Activated CD4-positive, alpha-beta memory T cell treated with anti-CD3 and anti-CD28 coated beads, Interleukin-2, amount 10 ng/mL, durations not matched to agents 7 days and 5 days (primary cell): ENCODE data around the gene HIRIP3. TPM values are rescaled to one million over a fixed set of nuclear protein-coding genes. Genes with fewer than 3 reads are reported as not detected.
"Not testable (repeated sequence)": the region's sequence is repeated elsewhere in the genome, so short reads cannot be mapped to it uniquely, and the experiment has no call there.

Source experiments
- CTCF ChIA-PET: fragments of 350-600 bp; sonication (Branson Sonifier 250); formaldehyde crosslinking; loops from one replicate; lab custom pipeline; 2021; ENCODE audit warnings: antibody characterized with exemption, inconsistent platforms; lab: Charles Lee
- POLR2A ChIA-PET: fragments of 350-600 bp; sonication (Branson Sonifier 250); formaldehyde crosslinking; loops from one replicate; lab custom pipeline; 2021; ENCODE audit warnings: antibody characterized with exemption; lab: Charles Lee
- DNase-seq: peaks from one replicate; pipeline ENCODE4 v3.0.0-alpha.2; 2020
- H3K27ac Mint-ChIP-seq: one replicate; pipeline ENCODE4 v1.8.0; 2021; ENCODE audit warnings: mild to moderate bottlenecking, mixed read lengths
- H3K27me3 Mint-ChIP-seq: one replicate; pipeline ENCODE4 v1.8.0; 2021; ENCODE audit warnings: mixed read lengths
- H3K36me3 Mint-ChIP-seq: one replicate; pipeline ENCODE4 v1.8.0; 2021; ENCODE audit warnings: low read depth, mixed read lengths
- H3K4me1 Mint-ChIP-seq: one replicate; pipeline ENCODE4 v1.8.0; 2021; ENCODE audit warnings: mixed read lengths
- H3K4me3 Mint-ChIP-seq: one replicate; pipeline ENCODE4 v1.8.0; 2021; ENCODE audit warnings: mild to moderate bottlenecking, mixed read lengths
- H3K9me3 Mint-ChIP-seq: one replicate; pipeline ENCODE4 v1.8.0; 2021; ENCODE audit warnings: mixed read lengths
- total RNA-seq, 2 experiments: library from RNA; stranded (reverse); gene quantifications; one replicate each; pipeline ENCODE4 v1.2.3, GENCODE V29; 2021

The HIRIP3 gene
- total RNA-seq, 2 experiments from 2014 or later, result 38.7 to 40.3 TPM

- ChIA-PET POLR2A (interaction anchor here (0.5 to 8.8 kb wide), 29 partner anchors 9 to 374 kb away, joined by 3 to 99 read pairs (median 4); partner anchors contain the start of genes ALDOA, ASPHD1, CDIPT and DOC2A), CTCF (interaction anchor here (0.8 to 3.3 kb wide), 13 partner anchors 13 to 332 kb away, joined by 3 to 29 read pairs (median 5); partner anchors contain the start of genes CDIPT, PAGR1 and TMEM219)
- Mint-ChIP-seq H3K27ac (peak within 1 kb of the TSS; percentile 79), H3K4me3 (peak within 1 kb of the TSS; percentile 88), H3K4me1 (peaks cover 37% of the 10 kb centered on the region), H3K36me3 (peaks cover 36% of the 10 kb centered on the region), H3K9me3 (no peaks in the 10 kb centered on the region), H3K27me3 (no peaks in the 10 kb centered on the region)
- peak; percentile 97 for DNase-seq
These were observed 21.8 kb downstream of the HIRIP3 start, which contains the start of gene TAOK2 for GRCh38 chr16:29973384-29974246. TAOK2 (plus strand) TSS chr16:29973868; CDS start chr16:29977773, 3,905 bp downstream.

GRCh38 chr16:29972992-29973383 lies 22.4 kb downstream of the HIRIP3 start:
- ChIA-PET CTCF (interaction anchor here (0.8 to 3.3 kb wide), 11 partner anchors 12 to 331 kb away, joined by 3 to 29 read pairs (median 7); partner anchors contain the start of genes CDIPT and TMEM219), POLR2A (interaction anchor here (0.5 to 8.8 kb wide), 27 partner anchors 11 to 378 kb away, joined by 3 to 99 read pairs (median 4); partner anchors contain the start of genes ALDOA, ASPHD1, CDIPT and DOC2A)
- no peak for DNase-seq
- Mint-ChIP-seq H3K27me3 (no peaks in the 10 kb centered on the region), H3K9me3 (no peaks in the 10 kb centered on the region), H3K27ac (peak overlapping the region; percentile 67), H3K4me3 (peak overlapping the region; percentile 88), H3K36me3 (peaks cover 36% of the 10 kb centered on the region), H3K4me1 (peaks cover 37% of the 10 kb centered on the region)

GRCh38 chr16:29972500-29972899 lies 22.9 kb downstream of the HIRIP3 start:
- H3K36me3 Mint-ChIP-seq, result peaks cover 36% of the 10 kb centered on the region
- no peak for DNase-seq
- peaks cover 35% of the 10 kb centered on the region for H3K4me1 Mint-ChIP-seq
- CTCF ChIA-PET, result interaction anchor here (0.9 to 3.3 kb wide), 8 partner anchors 11 to 273 kb away, joined by 3 to 29 read pairs (median 8); partner anchors contain the start of genes CDIPT and TMEM219
- H3K9me3 Mint-ChIP-seq, result no peaks in the 10 kb centered on the region
- H3K4me3 Mint-ChIP-seq, result no peak overlapping the region
- POLR2A ChIA-PET, result interaction anchor here (0.6 to 8.8 kb wide), 15 partner anchors 11 to 378 kb away, joined by 3 to 99 read pairs (median 5); partner anchors contain the start of genes ALDOA, CDIPT, HIRIP3 and INO80E
- no peaks in the 10 kb centered on the region for H3K27me3 Mint-ChIP-seq
- H3K27ac Mint-ChIP-seq, result peak overlapping the region; percentile 67

GRCh38 chr16:29971304-29971703 lies 24.1 kb downstream of the HIRIP3 start:
- no peaks in the 10 kb centered on the region for H3K9me3 Mint-ChIP-seq
- POLR2A ChIA-PET, result interaction anchor here (0.6 to 6.6 kb wide), 2 partner anchors 10 to 24 kb away, joined by 4 to 78 read pairs; partner anchors contain the start of genes HIRIP3 and TMEM219

GRCh38 chr16:29968205-29968604 lies 27.2 kb downstream of the HIRIP3 start:
- Mint-ChIP-seq H3K27ac (no peak overlapping the region), H3K36me3 (peaks cover 38% of the 10 kb centered on the region), H3K27me3 (no peaks in the 10 kb centered on the region), H3K9me3 (no peaks in the 10 kb centered on the region), H3K4me3 (no peak overlapping the region), H3K4me1 (peaks cover 11% of the 10 kb centered on the region)
- POLR2A ChIA-PET, result no interaction called here
- CTCF ChIA-PET, result no interaction called here
- no peak for DNase-seq

More at GRCh38 chr16:29971304-29971703, 24.1 kb downstream of the HIRIP3 start:
- Mint-ChIP-seq H3K36me3 (peaks cover 32% of the 10 kb centered on the region), H3K4me1 (peaks cover 25% of the 10 kb centered on the region), H3K27ac (no peak overlapping the region), H3K27me3 (no peaks in the 10 kb centered on the region), H3K4me3 (no peak overlapping the region)
- CTCF ChIA-PET, result interaction anchor here (1.0 kb wide), 1 partner anchor 14 kb away, joined by 3 read pairs; no protein-coding TSS in a partner anchor
- DNase-seq, result no peak

GRCh38 chr16:29963021-29963743 lies 32.2 kb downstream of the HIRIP3 start:
- Mint-ChIP-seq H3K9me3 (no peaks in the 10 kb centered on the region), H3K36me3 (peaks cover 12% of the 10 kb centered on the region), H3K4me3 (peak overlapping the region; percentile 87), H3K4me1 (peaks cover 25% of the 10 kb centered on the region), H3K27me3 (no peaks in the 10 kb centered on the region), H3K27ac (peak overlapping the region; percentile 82)
- no peak for DNase-seq
- CTCF ChIA-PET, result interaction anchor here (0.6 to 4.6 kb wide), 3 partner anchors 11 to 92 kb away, joined by 3 to 29 read pairs (median 6); partner anchors contain the start of gene TAOK2
- POLR2A ChIA-PET, result interaction anchor here (1.3 to 3.6 kb wide), 5 partner anchors 11 to 976 kb away, joined by 3 to 78 read pairs (median 5); partner anchors contain the start of genes HIRIP3, INO80E, MVP and TAOK2

- Mint-ChIP-seq H3K4me3 (peak overlapping the region; percentile 87), H3K9me3 (no peaks in the 10 kb centered on the region), H3K36me3 (peaks cover 12% of the 10 kb centered on the region), H3K4me1 (peaks cover 25% of the 10 kb centered on the region), H3K27ac (peak overlapping the region; percentile 82), H3K27me3 (no peaks in the 10 kb centered on the region)
- CTCF ChIA-PET, result interaction anchor here (0.6 to 4.6 kb wide), 13 partner anchors 11 to 262 kb away, joined by 3 to 29 read pairs (median 4); partner anchors contain the start of genes CDIPT, HIRIP3, INO80E and KCTD13
- DNase-seq, result no peak
- POLR2A ChIA-PET, result interaction anchor here (0.6 to 3.6 kb wide), 15 partner anchors 9 to 975 kb away, joined by 3 to 78 read pairs (median 4); partner anchors contain the start of genes CDIPT, HIRIP3, INO80E and KCTD13
These were observed 32.9 kb downstream of the HIRIP3 start for GRCh38 chr16:29962344-29962994.

GRCh38 chr16:29961479-29962343 lies 33.7 kb downstream of the HIRIP3 start, which contains the start of gene TMEM219:
TMEM219 (plus strand) TSS chr16:29962079; CDS start chr16:29963144, 1,065 bp downstream.
- peak within 1 kb of the TSS; percentile 87 for H3K4me3 Mint-ChIP-seq
- peak within 1 kb of the TSS; percentile 82 for H3K27ac Mint-ChIP-seq
- ChIA-PET POLR2A (interaction anchor here (0.6 to 3.6 kb wide), 22 partner anchors 8 to 1116 kb away, joined by 3 to 78 read pairs (median 4); partner anchors contain the start of genes CDIPT, HIRIP3, INO80E and KCTD13), CTCF (interaction anchor here (0.6 to 4.6 kb wide), 15 partner anchors 11 to 1637 kb away, joined by 3 to 29 read pairs (median 4); partner anchors contain the start of genes CDIPT, HIRIP3, INO80E and KCTD13)
- H3K27me3 Mint-ChIP-seq, result no peaks in the 10 kb centered on the region
- peak; percentile 94 for DNase-seq
- H3K9me3 Mint-ChIP-seq, result no peaks in the 10 kb centered on the region
- peaks cover 12% of the 10 kb centered on the region for H3K36me3 Mint-ChIP-seq
- H3K4me1 Mint-ChIP-seq, result peaks cover 25% of the 10 kb centered on the region

GRCh38 chr16:29961127-29961478 lies 34.3 kb downstream of the HIRIP3 start:
- DNase-seq, result no peak
- no peaks in the 10 kb centered on the region for H3K27me3 Mint-ChIP-seq
- peak overlapping the region; percentile 82 for H3K27ac Mint-ChIP-seq
- peaks cover 24% of the 10 kb centered on the region for H3K4me1 Mint-ChIP-seq
- ChIA-PET POLR2A (interaction anchor here (0.8 to 3.6 kb wide), 17 partner anchors 8 to 262 kb away, joined by 3 to 78 read pairs (median 4); partner anchors contain the start of genes CDIPT, HIRIP3, INO80E and KCTD13), CTCF (interaction anchor here (0.6 to 4.6 kb wide), 12 partner anchors 10 to 260 kb away, joined by 3 to 29 read pairs (median 4); partner anchors contain the start of genes CDIPT, HIRIP3, INO80E and KCTD13)
- no peaks in the 10 kb centered on the region for H3K9me3 Mint-ChIP-seq
- peaks cover 10% of the 10 kb centered on the region for H3K36me3 Mint-ChIP-seq
- peak overlapping the region; percentile 87 for H3K4me3 Mint-ChIP-seq

- H3K36me3 Mint-ChIP-seq, H3K4me3 Mint-ChIP-seq, DNase-seq, H3K27ac Mint-ChIP-seq, H3K9me3 Mint-ChIP-seq, H3K27me3 Mint-ChIP-seq: not testable (repeated sequence)
- POLR2A ChIA-PET, result interaction anchor here (1.1 to 3.6 kb wide), 3 partner anchors 14 to 106 kb away, joined by 3 to 78 read pairs (median 30); partner anchors contain the start of genes ALDOA, KCTD13 and TAOK2
- H3K4me1 Mint-ChIP-seq, result peaks cover 22% of the 10 kb centered on the region
- CTCF ChIA-PET, result interaction anchor here (4.6 kb wide), 1 partner anchor 14 kb away, joined by 29 read pairs; the partner anchor contains the start of gene TAOK2
These were observed 35.6 kb downstream of the HIRIP3 start for GRCh38 chr16:29959821-29960220.
